Activated CD8-positive, alpha-beta T cell treated with anti-CD3 and anti-CD28 coated beads for 36 hours (primary cell): ENCODE measurements around the gene ACAP3. TPM values are rescaled to one million over a fixed set of nuclear protein-coding genes. Genes with fewer than 3 reads are reported as not detected.
A peak's percentile ranks its signal among the peaks of the same experiment; 100 is the strongest.

ENCODE experiments used
- ATAC-seq: fragments of 200-7000 bp; cut with Tn5 transposase; one replicate; pipeline ENCODE4 v1.10.0; 2021; ENCODE audit warnings: mild to moderate bottlenecking, moderate library complexity
- CTCF ChIA-PET: fragments of 350-600 bp; sonication (Branson Sonifier 250); formaldehyde crosslinking; loops from one replicate; lab custom pipeline; 2021; ENCODE audit warnings: antibody characterized with exemption; lab: Charles Lee
- POLR2A ChIA-PET: fragments of 350-600 bp; sonication (Branson Sonifier 250); formaldehyde crosslinking; loops from one replicate; lab custom pipeline; 2021; ENCODE audit warnings: antibody characterized with exemption; lab: Charles Lee
- DNase-seq: peaks from one replicate; pipeline ENCODE4 v3.0.0-alpha.2; 2020
- H3K27ac Mint-ChIP-seq: one replicate; pipeline ENCODE4 v1.8.0; 2021; ENCODE audit warnings: mild to moderate bottlenecking, mixed read lengths
- H3K27me3 Mint-ChIP-seq: one replicate; pipeline ENCODE4 v1.8.0; 2021; ENCODE audit warnings: mixed read lengths
- H3K36me3 Mint-ChIP-seq: one replicate; pipeline ENCODE4 v1.8.0; 2021; ENCODE audit warnings: low read depth, mixed read lengths
- H3K4me1 Mint-ChIP-seq: one replicate; pipeline ENCODE4 v1.8.0; 2021; ENCODE audit warnings: low read depth, mixed read lengths
- H3K4me3 Mint-ChIP-seq: one replicate; pipeline ENCODE4 v1.8.0; 2021; ENCODE audit warnings: mild to moderate bottlenecking, moderate library complexity, mixed read lengths
- H3K9me3 Mint-ChIP-seq: one replicate; pipeline ENCODE4 v1.8.0; 2021; ENCODE audit warnings: mixed read lengths
- CTCF ChIP-seq: fragments of 200-600 bp; IDR thresholded peaks from one replicate; pipeline ENCODE4 v1.8.0; 2022; ENCODE audit warnings: antibody characterized with exemption, mild to moderate bottlenecking
- intact Hi-C: fragments of 100-400 bp; cut with micrococcal nuclease; formaldehyde crosslinking; loops from one replicate; pipeline ENCODE4 v1.10.0; 2022
- total RNA-seq, 2 experiments: library from RNA; stranded (reverse); gene quantifications; one replicate each; pipeline ENCODE4 v1.2.3, GENCODE V29; 2021

Gene ACAP3
- total RNA-seq, 2 experiments from 2014 or later: 41.1 to 42.5 TPM

DNA sequence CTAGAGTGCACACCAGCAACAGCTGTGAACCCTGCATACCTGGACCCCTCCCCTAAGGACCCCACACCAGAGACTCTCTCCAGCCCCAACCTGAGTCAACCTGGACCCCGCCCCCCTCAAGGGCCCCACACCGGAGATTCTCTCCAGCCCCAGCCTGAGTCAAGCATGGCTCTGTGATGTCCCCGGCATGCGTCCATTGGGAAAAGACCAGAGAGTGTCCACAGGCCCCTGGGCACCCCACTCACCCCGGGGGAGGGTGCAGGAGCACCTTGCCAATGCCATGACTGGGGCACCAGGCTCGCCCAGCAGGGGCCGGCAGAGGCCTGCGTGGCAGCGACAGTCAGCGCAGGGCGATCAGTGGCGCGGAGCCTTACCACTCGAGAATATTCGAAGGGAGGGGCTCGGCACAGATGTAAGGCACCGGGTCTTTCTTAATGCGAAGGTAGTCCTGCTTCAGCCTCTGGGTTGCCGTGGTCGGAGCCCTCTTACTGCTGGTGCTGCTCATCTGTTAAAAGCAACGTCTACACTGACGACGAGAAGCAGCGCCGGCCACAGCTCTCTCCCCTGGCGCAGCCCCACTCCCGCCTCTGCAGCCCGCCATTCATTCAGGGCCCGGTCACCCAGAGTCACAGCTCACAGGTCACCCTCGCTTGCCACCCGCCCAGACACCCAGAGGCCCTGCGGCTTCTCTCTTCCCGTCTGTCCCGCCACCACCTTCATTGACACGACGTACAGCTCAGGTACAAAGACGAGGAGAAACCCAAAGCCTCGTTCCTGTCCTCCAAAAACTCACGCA, 40.0 kb downstream of the ACAP3 start:
- DNase-seq: no peak
- CTCF ChIA-PET: no interaction called here
- intact Hi-C loops: no loop called here
- no peak for ATAC-seq
- TF ChIP-seq CTCF: no peak
- H3K4me1 Mint-ChIP-seq: peaks cover 37% of the 10 kb centered on the region
- peaks cover 37% of the 10 kb centered on the region for H3K36me3 Mint-ChIP-seq
- H3K27ac Mint-ChIP-seq: peak overlapping the region; percentile 11
- H3K27me3 Mint-ChIP-seq: no peaks in the 10 kb centered on the region
- no peaks in the 10 kb centered on the region for H3K9me3 Mint-ChIP-seq
- POLR2A ChIA-PET: interaction anchor here (1.1 kb wide), 1 partner anchor 154 kb away, joined by 3 read pairs; no protein-coding TSS in a partner anchor
- no peak overlapping the region for H3K4me3 Mint-ChIP-seq

DNA sequence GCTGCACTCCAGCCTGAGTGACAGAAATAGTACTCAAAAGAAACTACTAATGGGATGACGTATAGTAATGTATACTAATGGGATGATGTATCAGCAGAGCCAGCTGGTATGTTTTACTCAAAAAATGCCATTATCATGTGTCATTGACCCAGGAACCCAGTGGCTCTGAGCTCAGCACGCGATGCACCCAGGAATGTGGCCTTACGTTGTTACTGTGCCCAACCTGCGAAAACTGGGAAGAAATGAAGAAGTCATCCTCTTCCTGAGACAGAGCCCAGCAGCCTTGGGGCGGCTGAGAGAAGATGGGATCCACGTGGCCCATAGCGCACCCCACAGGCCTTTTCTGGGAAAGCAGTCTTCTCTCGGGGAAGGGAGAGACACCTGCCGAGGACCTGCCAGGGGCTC, 42.9 kb downstream of the ACAP3 start:
- DNase-seq: peak; percentile 51
- POLR2A ChIA-PET: no interaction called here
- Mint-ChIP-seq H3K9me3 (no peaks in the 10 kb centered on the region), H3K27me3 (no peaks in the 10 kb centered on the region), H3K4me3 (no peak overlapping the region), H3K4me1 (peaks cover 16% of the 10 kb centered on the region), H3K36me3 (peaks cover 29% of the 10 kb centered on the region), H3K27ac (no peak overlapping the region)
- peak; percentile 51 for ATAC-seq
- intact Hi-C loops: no loop called here
- CTCF ChIA-PET: interaction anchor here (1.0 to 1.9 kb wide), 3 partner anchors 15 to 142 kb away, joined by 3 to 14 read pairs (median 7); no protein-coding TSS in a partner anchor
- no peak for TF ChIP-seq CTCF

GRCh38 chr1:1264026-1264425, 43.7 kb downstream of the ACAP3 start:
- no peaks in the 10 kb centered on the region for H3K27me3 Mint-ChIP-seq
- ATAC-seq (no peak), DNase-seq (no peak)
- no peak overlapping the region for H3K27ac Mint-ChIP-seq
- peaks cover 13% of the 10 kb centered on the region for H3K4me1 Mint-ChIP-seq
- intact Hi-C loops: no loop called here
- no peak for TF ChIP-seq CTCF
- H3K36me3 Mint-ChIP-seq: peaks cover 36% of the 10 kb centered on the region
- CTCF ChIA-PET: interaction anchor here (0.7 to 1.9 kb wide), 4 partner anchors 12 to 143 kb away, joined by 3 to 14 read pairs (median 5); no protein-coding TSS in a partner anchor
- POLR2A ChIA-PET: interaction anchor here (0.8 kb wide), 1 partner anchor 9 kb away, joined by 3 read pairs; the partner anchor contains the start of gene UBE2J2
- H3K4me3 Mint-ChIP-seq: no peak overlapping the region
- no peaks in the 10 kb centered on the region for H3K9me3 Mint-ChIP-seq

DNA sequence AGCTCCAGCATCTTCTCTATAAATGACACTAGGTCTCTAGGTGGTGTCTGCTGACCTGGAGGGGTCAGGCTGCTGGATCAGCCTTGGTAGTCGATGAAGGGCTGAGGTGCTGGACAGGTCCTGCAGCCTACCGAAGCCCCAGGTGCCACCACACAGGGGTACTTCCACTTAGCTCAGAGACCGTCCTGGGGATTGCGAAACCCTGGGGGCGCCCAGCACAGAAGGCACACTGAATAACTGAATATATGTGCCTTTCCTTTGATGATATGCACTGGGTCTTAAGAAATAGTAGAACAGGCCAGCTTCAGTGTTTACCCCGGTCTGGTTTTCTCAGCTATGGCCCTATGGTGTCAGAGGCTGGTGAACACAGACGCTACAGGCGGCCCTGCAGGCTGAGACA, 45.0 kb downstream of the ACAP3 start:
- no peak overlapping the region for H3K27ac Mint-ChIP-seq
- no peaks in the 10 kb centered on the region for H3K27me3 Mint-ChIP-seq
- no peaks in the 10 kb centered on the region for H3K9me3 Mint-ChIP-seq
- DNase-seq (no peak), ATAC-seq (no peak)
- POLR2A ChIA-PET: no interaction called here
- intact Hi-C loops: no loop called here
- CTCF ChIA-PET: no interaction called here
- no peak for TF ChIP-seq CTCF
- no peak overlapping the region for H3K4me3 Mint-ChIP-seq
- peaks cover 10% of the 10 kb centered on the region for H3K4me1 Mint-ChIP-seq
- H3K36me3 Mint-ChIP-seq: peaks cover 39% of the 10 kb centered on the region

DNA sequence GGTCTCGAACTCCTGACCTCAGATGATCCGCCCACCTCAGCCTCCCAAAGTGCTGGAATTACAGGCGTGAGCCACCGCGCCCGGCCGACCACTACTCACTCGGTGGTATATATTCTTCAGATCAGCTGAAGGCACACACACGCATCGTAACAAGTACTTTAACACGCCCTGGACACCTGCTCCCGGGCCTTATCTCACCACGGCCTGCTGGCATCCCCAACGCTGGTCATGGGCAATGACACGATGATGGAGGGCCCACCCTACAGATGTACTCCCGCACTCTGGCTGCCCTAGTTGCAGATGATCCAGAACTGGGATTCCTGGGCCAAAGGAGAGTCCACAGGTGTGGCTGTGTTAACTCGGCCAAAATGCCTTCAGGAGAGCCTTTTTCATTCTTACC, 45.7 kb downstream of the ACAP3 start:
- Mint-ChIP-seq H3K4me1 (peaks cover 10% of the 10 kb centered on the region), H3K4me3 (no peak overlapping the region), H3K27ac (no peak overlapping the region), H3K36me3 (peaks cover 38% of the 10 kb centered on the region), H3K27me3 (no peaks in the 10 kb centered on the region), H3K9me3 (no peaks in the 10 kb centered on the region)
- no peak for ATAC-seq
- DNase-seq: no peak
- no peak for TF ChIP-seq CTCF
- ChIA-PET CTCF (no interaction called here), POLR2A (no interaction called here)
- intact Hi-C loops: no loop called here
